Mesangial cell (primary cell): ENCODE data around the gene KDM2B. TPM values are rescaled to one million over a fixed set of nuclear protein-coding genes. Genes with fewer than 3 reads are reported as not detected.

ENCODE experiments used
- total RNA-seq: library from RNA; depleted of rRNA; stranded (reverse); fragments of >200 nt; gene quantifications from 2 replicates; pipeline ENCODE4 v1.2.3, GENCODE V29; 2015

KDM2B gene
- total RNA-seq, result 20.3 and 48.1 TPM in 2 replicates

DNA sequence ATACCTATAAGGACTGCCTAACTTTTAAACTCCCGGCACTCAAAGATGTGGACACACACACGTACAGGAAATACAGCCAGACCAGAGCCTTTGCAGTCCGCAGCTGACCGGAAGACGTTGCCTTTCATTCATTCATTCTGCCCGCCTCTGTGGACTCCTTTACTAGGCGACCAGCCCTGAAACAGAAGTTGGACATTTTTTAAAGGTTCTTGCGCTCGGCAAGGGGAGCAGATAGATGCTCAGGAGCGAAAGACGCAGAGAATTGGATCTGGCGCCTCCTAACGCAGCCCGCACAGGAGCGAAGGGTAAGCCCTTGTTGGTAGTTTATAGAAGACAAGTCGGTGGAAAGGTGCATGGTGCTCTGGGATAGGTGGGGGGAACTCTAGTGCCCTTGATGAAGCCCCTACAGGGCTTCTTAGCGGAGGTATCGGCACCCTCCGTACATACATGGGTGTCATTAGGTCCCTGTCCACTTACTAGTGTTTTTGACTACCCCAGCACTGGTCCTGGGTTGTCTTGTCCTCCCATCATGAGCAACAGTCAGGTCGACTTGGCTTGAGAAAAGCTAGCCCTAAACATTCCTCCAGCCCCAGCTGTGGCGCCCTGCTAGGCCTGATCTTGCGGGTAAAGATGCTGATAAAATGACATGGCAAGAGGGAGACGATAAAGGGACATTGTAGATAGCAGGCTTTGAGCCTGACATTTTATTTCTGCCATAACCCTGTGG, at the start of gene KDM2B:
Gene KDM2B (minus strand): TSS at position 65 of the 727 bp plus-strand sequence. CDS start 112 bp downstream, outside the sequence.

DNA sequence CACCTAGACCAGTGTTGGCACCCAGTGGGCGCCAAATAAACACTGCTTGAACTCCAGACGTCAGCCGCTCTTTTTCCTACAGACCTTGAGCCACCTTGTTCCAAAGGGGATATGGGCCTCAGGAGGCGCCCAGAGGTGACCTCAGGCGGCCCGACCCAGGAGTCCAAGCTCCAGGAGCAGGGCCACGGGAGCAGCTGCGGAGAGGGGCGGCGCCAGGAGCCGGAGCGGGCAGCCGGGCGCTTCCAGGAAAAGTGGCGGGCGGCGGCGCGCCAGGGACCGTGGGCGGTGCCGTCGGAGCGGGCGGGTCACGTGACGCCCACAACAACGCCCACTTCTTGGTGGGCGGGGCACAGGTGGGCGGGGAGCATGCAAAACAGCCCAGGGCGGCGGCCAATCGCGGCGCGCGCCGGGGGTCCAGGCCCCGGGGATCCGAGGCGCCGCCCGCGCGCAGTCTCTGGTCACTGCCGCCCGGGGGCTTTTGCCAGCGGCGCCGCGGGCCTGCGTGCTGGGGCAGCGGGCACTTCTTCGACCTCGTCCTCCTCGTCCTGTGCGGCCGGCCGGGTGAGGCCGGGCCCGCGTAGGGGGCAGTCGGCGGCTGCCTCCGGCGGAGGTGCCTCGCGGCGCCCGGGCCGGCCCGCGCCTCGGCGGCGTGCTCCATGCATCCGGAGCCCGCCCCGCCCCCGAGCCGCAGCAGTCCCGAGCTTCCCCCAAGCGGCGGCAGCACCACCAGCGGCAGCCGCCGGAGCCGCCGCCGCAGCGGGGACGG, 45.4 kb upstream of the KDM2B start, which contains the start of gene ORAI1:
Gene ORAI1 (plus strand): TSS at position 444 of the 766 bp plus-strand sequence.

DNA sequence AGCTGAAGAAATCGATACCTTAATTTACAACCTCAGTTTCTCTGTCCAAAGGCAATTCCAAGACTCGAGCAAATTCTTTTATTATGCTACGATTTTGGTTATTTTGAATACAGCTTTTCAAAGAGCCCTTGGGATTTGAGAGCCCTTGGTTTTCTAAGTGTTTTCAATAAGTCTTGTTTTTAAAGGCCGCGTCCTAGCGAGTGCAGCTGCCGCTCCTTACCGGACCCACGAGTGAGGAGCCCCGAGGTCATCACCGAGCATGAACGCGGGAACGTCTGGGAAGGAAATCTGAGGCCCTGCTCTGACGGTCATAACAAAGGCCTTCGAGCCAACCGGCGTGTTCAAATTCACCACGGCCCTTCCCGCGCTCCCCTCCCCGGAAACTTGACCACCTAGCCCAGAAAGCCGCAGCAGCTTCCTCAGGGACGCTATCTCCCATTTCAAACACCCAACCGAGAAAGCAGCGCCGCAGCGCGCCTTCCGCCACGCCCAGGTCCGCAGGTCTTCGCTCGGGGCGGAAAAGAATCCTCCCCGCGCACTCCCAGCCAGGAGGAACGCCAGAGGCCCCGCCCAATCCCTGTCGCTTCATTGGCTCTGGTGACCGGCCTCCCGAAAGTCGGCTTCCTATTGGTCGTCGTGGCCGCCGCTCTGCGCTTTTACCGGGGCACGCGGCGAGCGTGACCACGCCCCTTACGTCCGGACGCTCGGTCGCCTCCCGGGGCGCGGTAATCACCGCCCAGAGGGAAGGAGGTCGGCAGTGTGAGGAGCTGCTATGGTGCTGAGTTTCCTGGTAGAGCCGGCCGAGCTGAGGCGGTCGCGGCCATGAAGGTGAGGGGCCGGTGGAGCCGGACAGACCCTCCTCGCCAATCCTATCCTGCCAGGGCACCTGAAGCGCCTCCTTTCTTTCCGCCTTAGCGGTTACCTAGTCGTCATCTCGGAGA, 181.2 kb downstream of the KDM2B start, which contains the start of gene RNF34:
Gene RNF34 (plus strand): TSS at position 728 of the 941 bp plus-strand sequence. CDS start 95 bp downstream, at position 823.

Other genes starting within 250 kb of the KDM2B start
- gene ANAPC5, start 228.6 kb downstream of the KDM2B start, total RNA-seq, result 92.2 and 121 TPM in 2 replicates
- gene RNF34, start 180.9 kb downstream of the KDM2B start, total RNA-seq, result 27.5 and 40.2 TPM in 2 replicates
- gene ORAI1, start 45.5 kb upstream of the KDM2B start, total RNA-seq, result 18.1 and 23.6 TPM in 2 replicates
- 0.16 and 0.51 TPM in 2 replicates for gene MORN3, start 88.6 kb upstream of the KDM2B start, total RNA-seq
- gene TMEM120B, start 131.7 kb upstream of the KDM2B start, total RNA-seq, result 10.3 and 12.4 TPM in 2 replicates
- gene RHOF, start 212.7 kb upstream of the KDM2B start, total RNA-seq, result 131 and 170 TPM in 2 replicates
- 6.8 and 12.3 TPM in 2 replicates for gene SETD1B, start 223.0 kb upstream of the KDM2B start, total RNA-seq